K562 (cell line): ENCODE measurements around the gene TRMT1. TPM values are rescaled to one million over a fixed set of nuclear protein-coding genes. Genes with fewer than 3 reads are reported as not detected.

Experiments used
- BDP1 ChIP-seq: IDR thresholded peaks from 3 replicates; pipeline ENCODE4 v1.6.1; 2011; ENCODE audit not compliant: insufficient read length, insufficient read depth
- BRCA1 ChIP-seq, 2 experiments: fragments of 450-650 bp in 1 of 2; sonication (generic) in 1 of 2; formaldehyde crosslinking in 1 of 2; IDR thresholded peaks; 2 replicates each; pipeline versions ENCODE4 v1.5.0 to v1.6.1; 2017 to 2020; ENCODE audit warnings: mild to moderate bottlenecking in 1 of 2, missing genetic modification reagents in 1 of 2
- BRD9 ChIP-seq: fragments of 450-650 bp; IDR thresholded peaks from 2 replicates; pipeline ENCODE4 v1.6.1; 2018; ENCODE audit warnings: low read depth; ENCODE audit not compliant: partially characterized antibody
- CREB3L1 ChIP-seq: fragments of 450-650 bp; IDR thresholded peaks from 2 replicates; pipeline ENCODE4 v1.6.1; 2014; ENCODE audit warnings: low read depth, mild to moderate bottlenecking, moderate library complexity, borderline replicate concordance
- CXXC5 ChIP-seq: fragments of 250-450 bp; sonication (Bioruptor Pico); IDR thresholded peaks from 2 replicates; pipeline ENCODE4 v1.8.0; 2022; ENCODE audit warnings: inconsistent platforms, mild to moderate bottlenecking, moderate library complexity
- DACH1 ChIP-seq: fragments of 450-650 bp; IDR thresholded peaks from 2 replicates; pipeline ENCODE4 v1.6.1; 2018; ENCODE audit not compliant: partially characterized antibody
- E2F5 ChIP-seq: sonication (generic); formaldehyde crosslinking; IDR thresholded peaks from 2 replicates; pipeline ENCODE4 v1.8.0; 2022; ENCODE audit warnings: mild to moderate bottlenecking, missing genetic modification reagents
- ELF1 ChIP-seq: fragments of 200-800 bp; sonication (Bioruptor generic); IDR thresholded peaks from 2 replicates; pipeline ENCODE4 v1.6.1; 2016; ENCODE audit warnings: missing genetic modification characterization, missing compliant biosample characterization
- ETV1 ChIP-seq: fragments of 450-650 bp; conservative IDR thresholded peaks from 2 replicates; pipeline ENCODE4 v1.6.1; 2016; ENCODE audit warnings: missing genetic modification characterization, control low read depth, low read depth, missing compliant biosample characterization
- FOXM1 ChIP-seq, 2 experiments: fragments of 450-650 bp in 1 of 2; sonication (generic) in 1 of 2; formaldehyde crosslinking in 1 of 2; IDR thresholded peaks; 2 replicates each; pipeline versions ENCODE4 v1.6.1 to v1.9.0; 2017 to 2022; ENCODE audit warnings: low read depth in 2 of 2, mild to moderate bottlenecking in 2 of 2, missing genetic modification reagents in 1 of 2, moderate library complexity in 1 of 2
- FUS ChIP-seq: fragments of 200-400 bp; formaldehyde crosslinking; optimal IDR thresholded peaks from 2 replicates; pipeline ENCODE3; 2017; ENCODE audit warnings: low read depth, low read length
- GTF2A2 ChIP-seq: IDR thresholded peaks from 2 replicates; pipeline ENCODE4 v1.6.1; 2016; ENCODE audit warnings: mild to moderate bottlenecking, missing genetic modification characterization, missing compliant biosample characterization
- HCFC1 ChIP-seq: IDR thresholded peaks from 2 replicates; pipeline ENCODE4 v1.6.1; 2012; ENCODE audit warnings: low read depth, low read length, improper control_type of control experiment
- KLF10 ChIP-seq: fragments of 250-450 bp; sonication (Bioruptor Pico); IDR thresholded peaks from 2 replicates; pipeline ENCODE4 v1.6.1; 2021; ENCODE audit warnings: matching md5 sums
- L3MBTL2 ChIP-seq: fragments of 450-650 bp; IDR thresholded peaks from 2 replicates; pipeline ENCODE4 v1.6.1; 2016; ENCODE audit warnings: mild to moderate bottlenecking, moderate library complexity
- NEUROD1 ChIP-seq: fragments of 150-350 bp; IDR thresholded peaks from 2 replicates; pipeline ENCODE4 v1.6.1; 2014; ENCODE audit warnings: borderline replicate concordance, low read length, low read depth; ENCODE audit not compliant: partially characterized antibody
- PCBP2 ChIP-seq: fragments of 200-400 bp; formaldehyde crosslinking; IDR thresholded peaks from 2 replicates; pipeline ENCODE4 v1.6.1; 2018; ENCODE audit warnings: low read length, low read depth, mild to moderate bottlenecking, moderate library complexity; ENCODE audit not compliant: poor library complexity, severe bottlenecking
- PRDM10 ChIP-seq: fragments of 450-650 bp; IDR thresholded peaks from 2 replicates; pipeline ENCODE4 v1.6.1; 2018; ENCODE audit not compliant: partially characterized antibody
- SMAD1 ChIP-seq: fragments of 150-350 bp; IDR thresholded peaks from 2 replicates; pipeline ENCODE4 v1.6.1; 2014; ENCODE audit warnings: low read length, low read depth; ENCODE audit not compliant: partially characterized antibody
- TCF3 ChIP-seq: sonication (generic); formaldehyde crosslinking; IDR thresholded peaks from 2 replicates; pipeline ENCODE4 v1.4.0; 2020; ENCODE audit warnings: mild to moderate bottlenecking, missing genetic modification reagents
- U2AF2 ChIP-seq: fragments of 200-400 bp; formaldehyde crosslinking; optimal IDR thresholded peaks from 2 replicates; pipeline ENCODE3; 2017; ENCODE audit warnings: low read depth, mild to moderate bottlenecking, low read length
- ZEB2 ChIP-seq: fragments of 450-650 bp; IDR thresholded peaks from 2 replicates; pipeline ENCODE4 v1.6.1; 2016
- ZNF133 ChIP-seq: fragments of 250-450 bp; sonication (Bioruptor Pico); IDR thresholded peaks from 2 replicates; pipeline ENCODE4 v1.4.0; 2020; ENCODE audit warnings: mild to moderate bottlenecking
- ZNF445 ChIP-seq: fragments of 250-450 bp; sonication (Bioruptor Pico); IDR thresholded peaks from 2 replicates; pipeline ENCODE4 v1.4.0; 2020; ENCODE audit warnings: low read depth, mild to moderate bottlenecking, moderate library complexity
- polyA plus RNA-seq, 8 experiments: library from polyadenylated mRNA; depleted of rRNA in 4 of 8; stranded (reverse) in 5 of 8; unstranded in 3 of 8; fragments of >200 nt; fragmentation: Nextera tagmentation in 2 of 8; fragmentation: Illumina TruSeq in 1 of 8; extraction: Ambion mirVana in 2 of 8; extraction: Trizol in 1 of 8; gene quantifications; 2 replicates each; pipeline versions ENCODE4 v1.2.1 to v1.2.3, GENCODE V29; 2011 to 2014; ENCODE audit warnings: inconsistent platforms in 1 of 8, missing spikeins in 1 of 8
- total RNA-seq, 7 experiments: library from RNA; depleted of rRNA in 6 of 7; stranded (reverse); fragments of >200 nt in 6 of 7; fragmentation: Illumina TruSeq in 2 of 7; extraction: Trizol in 2 of 7; gene quantifications; 2 replicates each; pipeline versions ENCODE4 v1.2.1 to v1.2.3, GENCODE V29; 2011 to 2021; ENCODE audit warnings: low replicate concordance in 1 of 7

Gene TRMT1
- total and polyA plus RNA-seq, 9 of the 15 experiments (the other 6 are each of a cell fraction or from before 2014, with no cell fraction given), result 5.8 to 158 (median 54.3) TPM

GRCh38 chr19:13152974-13153568, 36.5 kb upstream of the TRMT1 start (continued):
- TF ChIP-seq E2F5 (CRISPR knock-in tag) (peak; percentile 82; the same call in 1 of the 2 replicates), ELF1 (0 out of 2 replicates have a peak, but pooled peaks have one; percentile 23), HCFC1 (peak; percentile 60), KLF10 (no peak), U2AF2 (no peak), L3MBTL2 (no peak), BRCA1 (IDR thresholded peaks at IDR 0.05) (no peak), BRCA1 (CRISPR knock-in tag; IDR thresholded peaks at IDR 0.05) (no peak), ZNF133 (no peak), ZNF445 (CRISPR knock-in tag) (no peak), PCBP2 (peak; percentile 85), NEUROD1 (no peak), FUS (peak; percentile 94), BRD9 (no peak), GTF2A2 (tag) (peak; percentile 93), PRDM10 (peak; percentile 25), BDP1 (no peak), ETV1 (tag) (peak; percentile 36), CXXC5 (CRISPR knock-in tag) (peak; percentile 89), SMAD1 (peak; percentile 99), FOXM1 (IDR thresholded peaks at IDR 0.05; ENCODE audit: low read depth) (no peak), FOXM1 (CRISPR knock-in tag; IDR thresholded peaks at IDR 0.05; ENCODE audit: low read depth) (peak; percentile 62; the same call in 1 of the 2 replicates), DACH1 (no peak), CREB3L1 (no peak), TCF3 (CRISPR knock-in tag) (no peak; the same call in 1 of the 2 replicates), ZEB2 (peak; percentile 33; the same call in 1 of the 2 replicates)
